HEK293 (cell line): ENCODE results near the gene HECA.

Source experiments
- GFI1B ChIP-seq: fragments of 450-650 bp; formaldehyde crosslinking; IDR thresholded peaks from 2 replicates; pipeline ENCODE4 v1.5.1; 2016; ENCODE audit warnings: missing biosample characterization, missing genetic modification characterization
- GLI4 ChIP-seq: fragments of 450-650 bp; formaldehyde crosslinking; IDR thresholded peaks from 2 replicates; pipeline ENCODE4 v1.5.1; 2016; ENCODE audit warnings: missing biosample characterization, missing genetic modification characterization
- OSR2 ChIP-seq: fragments of 450-650 bp; formaldehyde crosslinking; IDR thresholded peaks from 2 replicates; pipeline ENCODE4 v1.5.1; 2016; ENCODE audit warnings: missing biosample characterization, missing genetic modification characterization
- REPIN1 ChIP-seq: fragments of 450-650 bp; formaldehyde crosslinking; IDR thresholded peaks from 2 replicates; pipeline ENCODE4 v1.5.1; 2017; ENCODE audit warnings: missing biosample characterization, missing genetic modification characterization, low read depth
- SP3 ChIP-seq: fragments of 450-650 bp; formaldehyde crosslinking; IDR thresholded peaks from 2 replicates; pipeline ENCODE4 v1.5.1; 2016; ENCODE audit warnings: missing biosample characterization, missing genetic modification characterization
- SP7 ChIP-seq: fragments of 450-650 bp; formaldehyde crosslinking; IDR thresholded peaks from 2 replicates; pipeline ENCODE4 v1.5.1; 2016; ENCODE audit warnings: missing biosample characterization, missing genetic modification characterization
- YY1 ChIP-seq: fragments of 450-650 bp; formaldehyde crosslinking; IDR thresholded peaks from 2 replicates; pipeline ENCODE4 v1.5.1; 2018; ENCODE audit warnings: missing biosample characterization, missing genetic modification characterization
- YY2 ChIP-seq: fragments of 450-650 bp; formaldehyde crosslinking; IDR thresholded peaks from 2 replicates; pipeline ENCODE4 v1.5.1; 2016; ENCODE audit warnings: missing biosample characterization, missing genetic modification characterization
- ZBTB1 ChIP-seq: fragments of 450-650 bp; formaldehyde crosslinking; IDR thresholded peaks from 2 replicates; pipeline ENCODE4 v1.5.1; 2016; ENCODE audit warnings: missing biosample characterization, missing genetic modification characterization
- ZBTB17 ChIP-seq: fragments of 450-650 bp; formaldehyde crosslinking; IDR thresholded peaks from 2 replicates; pipeline ENCODE4 v1.5.1; 2016; ENCODE audit warnings: missing biosample characterization, missing genetic modification characterization
- ZBTB20 ChIP-seq: fragments of 450-650 bp; formaldehyde crosslinking; IDR thresholded peaks from 2 replicates; pipeline ENCODE4 v1.5.1; 2016; ENCODE audit warnings: missing biosample characterization, missing genetic modification characterization
- ZFP69B ChIP-seq: fragments of 450-650 bp; formaldehyde crosslinking; IDR thresholded peaks from 2 replicates; pipeline ENCODE4 v1.5.1; 2016; ENCODE audit warnings: missing biosample characterization, missing genetic modification characterization
- ZNF114 ChIP-seq: fragments of 450-650 bp; formaldehyde crosslinking; IDR thresholded peaks from 2 replicates; pipeline ENCODE4 v1.5.0; 2017; ENCODE audit warnings: missing biosample characterization, missing genetic modification characterization
- ZNF138 ChIP-seq: fragments of 450-650 bp; formaldehyde crosslinking; IDR thresholded peaks from 2 replicates; pipeline ENCODE4 v1.5.1; 2016; ENCODE audit warnings: missing biosample characterization, missing genetic modification characterization, borderline replicate concordance
- ZNF19 ChIP-seq: fragments of 450-650 bp; formaldehyde crosslinking; IDR thresholded peaks from 2 replicates; pipeline ENCODE4; 2016; ENCODE audit warnings: missing biosample characterization, missing genetic modification characterization, low read depth
- ZNF23 ChIP-seq: fragments of 450-650 bp; formaldehyde crosslinking; IDR thresholded peaks from 2 replicates; pipeline ENCODE4 v1.5.1; 2016; ENCODE audit warnings: missing biosample characterization, missing genetic modification characterization, borderline replicate concordance
- ZNF354C ChIP-seq: fragments of 450-650 bp; formaldehyde crosslinking; IDR thresholded peaks from 2 replicates; pipeline ENCODE4 v1.5.1; 2016; ENCODE audit warnings: missing biosample characterization, missing genetic modification characterization, low read depth, borderline replicate concordance
- ZNF391 ChIP-seq: fragments of 450-650 bp; formaldehyde crosslinking; IDR thresholded peaks from 2 replicates; pipeline ENCODE4 v1.5.1; 2016; ENCODE audit warnings: low read depth, missing biosample characterization, missing genetic modification characterization, borderline replicate concordance
- ZNF426 ChIP-seq: fragments of 450-650 bp; formaldehyde crosslinking; IDR thresholded peaks from 2 replicates; pipeline ENCODE4 v1.5.1; 2017; ENCODE audit warnings: missing biosample characterization, missing genetic modification characterization, mild to moderate bottlenecking, inconsistent platforms, moderate library complexity
- ZNF510 ChIP-seq: fragments of 450-650 bp; formaldehyde crosslinking; IDR thresholded peaks from 2 replicates; pipeline ENCODE4 v1.5.1; 2018; ENCODE audit warnings: mild to moderate bottlenecking, missing genetic modification characterization, missing biosample characterization; ENCODE audit not compliant: insufficient replicate concordance
- ZNF677 ChIP-seq: fragments of 450-650 bp; IDR thresholded peaks from 2 replicates; pipeline ENCODE4 v1.5.0; 2018; ENCODE audit warnings: missing biosample characterization, mild to moderate bottlenecking, missing genetic modification characterization, moderate library complexity
- ZNF768 ChIP-seq: fragments of 450-650 bp; formaldehyde crosslinking; IDR thresholded peaks from 2 replicates; pipeline ENCODE4 v1.5.1; 2018; ENCODE audit warnings: missing biosample characterization, mild to moderate bottlenecking, missing genetic modification characterization
- ZNF776 ChIP-seq: fragments of 450-650 bp; formaldehyde crosslinking; IDR thresholded peaks from 2 replicates; pipeline ENCODE4 v1.5.0; 2017; ENCODE audit warnings: missing biosample characterization, missing genetic modification characterization, borderline replicate concordance
- ZNF785 ChIP-seq: fragments of 450-650 bp; formaldehyde crosslinking; IDR thresholded peaks from 2 replicates; pipeline ENCODE4 v1.5.1; 2016; ENCODE audit warnings: missing biosample characterization, missing genetic modification characterization
- TF ChIP-seq, protein P1 (sequence below): fragments of 450-650 bp; formaldehyde crosslinking; IDR thresholded peaks from 2 replicates; pipeline ENCODE4 v1.5.1; 2016; ENCODE audit warnings: missing biosample characterization, missing genetic modification characterization
- TF ChIP-seq, protein P2 (sequence below): fragments of 450-650 bp; formaldehyde crosslinking; IDR thresholded peaks from 2 replicates; pipeline ENCODE4 v1.5.1; 2017; ENCODE audit warnings: missing biosample characterization, missing genetic modification characterization
- TF ChIP-seq, protein P3 (sequence below): fragments of 450-650 bp; formaldehyde crosslinking; IDR thresholded peaks from 2 replicates; pipeline ENCODE4 v1.5.1; 2016; ENCODE audit warnings: missing biosample characterization, missing genetic modification characterization
- TF ChIP-seq, protein P4 (sequence below): fragments of 450-650 bp; formaldehyde crosslinking; IDR thresholded peaks from 2 replicates; pipeline ENCODE4 v1.5.1; 2016; ENCODE audit warnings: missing biosample characterization, missing genetic modification characterization, borderline replicate concordance

Gene HECA

DNA sequence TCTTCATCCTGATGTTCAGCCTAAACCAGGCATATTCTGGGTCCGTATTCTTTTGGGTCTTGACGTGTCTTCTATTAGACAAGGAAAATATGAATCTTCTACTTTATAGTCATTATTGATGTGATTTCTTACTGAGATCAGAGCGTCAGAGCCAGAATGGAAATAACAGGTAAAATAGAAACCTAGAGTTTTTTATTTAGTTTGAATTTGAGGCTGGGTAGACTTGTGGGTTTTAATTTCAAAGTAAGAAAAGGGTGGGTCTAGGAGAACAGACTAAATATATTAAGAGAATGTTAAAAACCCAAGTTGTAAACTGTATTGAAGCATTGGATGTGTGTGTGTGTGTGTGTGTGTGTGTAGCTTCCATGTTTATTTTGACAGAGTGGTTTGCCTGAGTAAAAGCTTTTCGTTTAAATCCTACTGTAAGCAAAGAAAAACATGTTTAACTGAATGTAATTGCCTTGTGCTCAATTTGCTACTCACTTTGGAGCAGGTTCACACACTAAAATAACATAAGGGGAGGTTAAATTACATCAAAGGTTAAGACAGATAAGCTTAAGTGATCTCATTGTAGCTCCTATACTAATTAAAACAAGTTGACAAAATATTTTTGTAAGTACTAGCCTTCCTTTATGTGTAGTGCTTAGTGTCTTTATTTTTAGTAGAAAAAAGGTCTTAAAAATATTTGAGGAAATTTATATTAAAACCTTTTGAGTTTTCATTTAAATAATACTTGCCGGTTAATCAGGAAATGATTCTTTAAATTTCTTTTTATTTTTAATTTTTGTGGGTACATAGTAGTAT, 17.4 kb downstream of the HECA start (continued):
- TF ChIP-seq ZNF677 (tag by site-specific recombination): no peak
- TF ChIP-seq ZNF426 (tag by site-specific recombination): no peak
- no peak for TF ChIP-seq ZNF114 (tag by site-specific recombination)
- TF ChIP-seq GLI4: no peak
- peak; percentile 93 for TF ChIP-seq SP7 (tag by site-specific recombination)
- peak; percentile 80; the same call in 1 of the 2 replicates for TF ChIP-seq ZNF19 (tag by site-specific recombination)
- TF ChIP-seq ZNF23 (tag by site-specific recombination): no peak
- peak; percentile 100 for TF ChIP-seq OSR2 (tag by site-specific recombination)
- TF ChIP-seq ZBTB20: peak; percentile 42; the same call in 1 of the 2 replicates
- peak; percentile 82 for TF ChIP-seq ZNF354C
- TF ChIP-seq ZNF785 (tag by site-specific recombination): no peak
- no peak; the same call in 1 of the 2 replicates for TF ChIP-seq REPIN1 (tag by site-specific recombination)
- TF ChIP-seq ZNF138 (tag by site-specific recombination): no peak
- TF ChIP-seq, protein P1, sequence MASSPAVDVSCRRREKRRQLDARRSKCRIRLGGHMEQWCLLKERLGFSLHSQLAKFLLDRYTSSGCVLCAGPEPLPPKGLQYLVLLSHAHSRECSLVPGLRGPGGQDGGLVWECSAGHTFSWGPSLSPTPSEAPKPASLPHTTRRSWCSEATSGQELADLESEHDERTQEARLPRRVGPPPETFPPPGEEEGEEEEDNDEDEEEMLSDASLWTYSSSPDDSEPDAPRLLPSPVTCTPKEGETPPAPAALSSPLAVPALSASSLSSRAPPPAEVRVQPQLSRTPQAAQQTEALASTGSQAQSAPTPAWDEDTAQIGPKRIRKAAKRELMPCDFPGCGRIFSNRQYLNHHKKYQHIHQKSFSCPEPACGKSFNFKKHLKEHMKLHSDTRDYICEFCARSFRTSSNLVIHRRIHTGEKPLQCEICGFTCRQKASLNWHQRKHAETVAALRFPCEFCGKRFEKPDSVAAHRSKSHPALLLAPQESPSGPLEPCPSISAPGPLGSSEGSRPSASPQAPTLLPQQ (tag by site-specific recombination): peak; percentile 56; the same call in 1 of the 2 replicates
- TF ChIP-seq, protein P2, sequence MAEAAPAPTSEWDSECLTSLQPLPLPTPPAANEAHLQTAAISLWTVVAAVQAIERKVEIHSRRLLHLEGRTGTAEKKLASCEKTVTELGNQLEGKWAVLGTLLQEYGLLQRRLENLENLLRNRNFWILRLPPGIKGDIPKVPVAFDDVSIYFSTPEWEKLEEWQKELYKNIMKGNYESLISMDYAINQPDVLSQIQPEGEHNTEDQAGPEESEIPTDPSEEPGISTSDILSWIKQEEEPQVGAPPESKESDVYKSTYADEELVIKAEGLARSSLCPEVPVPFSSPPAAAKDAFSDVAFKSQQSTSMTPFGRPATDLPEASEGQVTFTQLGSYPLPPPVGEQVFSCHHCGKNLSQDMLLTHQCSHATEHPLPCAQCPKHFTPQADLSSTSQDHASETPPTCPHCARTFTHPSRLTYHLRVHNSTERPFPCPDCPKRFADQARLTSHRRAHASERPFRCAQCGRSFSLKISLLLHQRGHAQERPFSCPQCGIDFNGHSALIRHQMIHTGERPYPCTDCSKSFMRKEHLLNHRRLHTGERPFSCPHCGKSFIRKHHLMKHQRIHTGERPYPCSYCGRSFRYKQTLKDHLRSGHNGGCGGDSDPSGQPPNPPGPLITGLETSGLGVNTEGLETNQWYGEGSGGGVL: peak; percentile 82
- no peak; the same call in 1 of the 2 replicates for TF ChIP-seq ZNF776
- TF ChIP-seq, protein P3, sequence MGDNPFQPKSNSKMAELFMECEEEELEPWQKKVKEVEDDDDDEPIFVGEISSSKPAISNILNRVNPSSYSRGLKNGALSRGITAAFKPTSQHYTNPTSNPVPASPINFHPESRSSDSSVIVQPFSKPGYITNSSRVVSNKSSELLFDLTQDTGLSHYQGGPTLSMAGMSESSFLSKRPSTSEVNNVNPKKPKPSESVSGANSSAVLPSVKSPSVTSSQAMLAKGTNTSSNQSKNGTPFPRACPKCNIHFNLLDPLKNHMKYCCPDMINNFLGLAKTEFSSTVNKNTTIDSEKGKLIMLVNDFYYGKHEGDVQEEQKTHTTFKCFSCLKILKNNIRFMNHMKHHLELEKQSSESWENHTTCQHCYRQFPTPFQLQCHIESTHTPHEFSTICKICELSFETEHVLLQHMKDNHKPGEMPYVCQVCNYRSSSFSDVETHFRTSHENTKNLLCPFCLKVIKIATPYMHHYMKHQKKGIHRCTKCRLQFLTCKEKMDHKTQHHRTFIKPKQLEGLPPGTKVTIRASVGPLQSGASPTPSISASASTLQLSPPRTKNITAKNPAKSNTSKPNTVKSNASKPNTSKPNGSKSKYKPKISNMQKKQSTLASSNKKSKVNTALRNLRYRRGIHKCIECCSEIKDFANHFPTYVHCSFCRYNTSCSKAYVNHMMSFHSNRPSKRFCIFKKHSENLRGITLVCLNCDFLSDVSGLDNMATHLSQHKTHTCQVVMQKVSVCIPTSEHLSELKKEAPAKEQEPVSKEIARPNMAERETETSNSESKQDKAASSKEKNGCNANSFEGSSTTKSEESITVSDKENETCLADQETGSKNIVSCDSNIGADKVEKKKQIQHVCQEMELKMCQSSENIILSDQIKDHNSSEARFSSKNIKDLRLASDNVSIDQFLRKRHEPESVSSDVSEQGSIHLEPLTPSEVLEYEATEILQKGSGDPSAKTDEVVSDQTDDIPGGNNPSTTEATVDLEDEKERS: no peak
- TF ChIP-seq, protein P4, sequence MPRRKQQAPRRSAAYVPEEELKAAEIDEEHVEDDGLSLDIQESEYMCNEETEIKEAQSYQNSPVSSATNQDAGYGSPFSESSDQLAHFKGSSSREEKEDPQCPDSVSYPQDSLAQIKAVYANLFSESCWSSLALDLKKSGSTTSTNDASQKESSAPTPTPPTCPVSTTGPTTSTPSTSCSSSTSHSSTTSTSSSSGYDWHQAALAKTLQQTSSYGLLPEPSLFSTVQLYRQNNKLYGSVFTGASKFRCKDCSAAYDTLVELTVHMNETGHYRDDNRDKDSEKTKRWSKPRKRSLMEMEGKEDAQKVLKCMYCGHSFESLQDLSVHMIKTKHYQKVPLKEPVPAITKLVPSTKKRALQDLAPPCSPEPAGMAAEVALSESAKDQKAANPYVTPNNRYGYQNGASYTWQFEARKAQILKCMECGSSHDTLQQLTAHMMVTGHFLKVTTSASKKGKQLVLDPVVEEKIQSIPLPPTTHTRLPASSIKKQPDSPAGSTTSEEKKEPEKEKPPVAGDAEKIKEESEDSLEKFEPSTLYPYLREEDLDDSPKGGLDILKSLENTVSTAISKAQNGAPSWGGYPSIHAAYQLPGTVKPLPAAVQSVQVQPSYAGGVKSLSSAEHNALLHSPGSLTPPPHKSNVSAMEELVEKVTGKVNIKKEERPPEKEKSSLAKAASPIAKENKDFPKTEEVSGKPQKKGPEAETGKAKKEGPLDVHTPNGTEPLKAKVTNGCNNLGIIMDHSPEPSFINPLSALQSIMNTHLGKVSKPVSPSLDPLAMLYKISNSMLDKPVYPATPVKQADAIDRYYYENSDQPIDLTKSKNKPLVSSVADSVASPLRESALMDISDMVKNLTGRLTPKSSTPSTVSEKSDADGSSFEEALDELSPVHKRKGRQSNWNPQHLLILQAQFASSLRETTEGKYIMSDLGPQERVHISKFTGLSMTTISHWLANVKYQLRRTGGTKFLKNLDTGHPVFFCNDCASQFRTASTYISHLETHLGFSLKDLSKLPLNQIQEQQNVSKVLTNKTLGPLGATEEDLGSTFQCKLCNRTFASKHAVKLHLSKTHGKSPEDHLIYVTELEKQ (tag by site-specific recombination): peak; percentile 100
- peak; percentile 57; the same call in 1 of the 2 replicates for TF ChIP-seq YY2 (tag by site-specific recombination)
- TF ChIP-seq YY1 (tag by site-specific recombination): peak; percentile 57; the same call in 1 of the 2 replicates
- peak; percentile 85 for TF ChIP-seq ZBTB1 (tag by site-specific recombination)
- peak; percentile 57 for TF ChIP-seq ZBTB17 (tag by site-specific recombination)
- TF ChIP-seq ZNF391 (tag by site-specific recombination): peak; percentile 99
- TF ChIP-seq ZNF510 (tag by site-specific recombination): no peak
- TF ChIP-seq ZFP69B (tag by site-specific recombination): peak; percentile 71; the same call in 1 of the 2 replicates
- TF ChIP-seq SP3: no peak
- no peak for TF ChIP-seq ZNF768
- peak; percentile 99 for TF ChIP-seq GFI1B (tag by site-specific recombination)
